HEK293 (cell line): ENCODE results near the gene GMPS.

Experiments used
- BCL11A ChIP-seq: fragments of 450-650 bp; formaldehyde crosslinking; IDR thresholded peaks from 2 replicates; pipeline ENCODE4 v1.5.1; 2016; ENCODE audit warnings: low read depth, missing biosample characterization, missing genetic modification characterization
- BCL11B ChIP-seq: fragments of 450-650 bp; formaldehyde crosslinking; IDR thresholded peaks from 2 replicates; pipeline ENCODE4 v1.5.1; 2016; ENCODE audit warnings: low read depth, missing biosample characterization, missing genetic modification characterization
- CTCF ChIP-seq: fragments of 450-650 bp; formaldehyde crosslinking; IDR thresholded peaks from 2 replicates; pipeline ENCODE4 v1.5.1; 2016; ENCODE audit warnings: missing biosample characterization, missing genetic modification characterization
- KLF16 ChIP-seq: fragments of 450-650 bp; formaldehyde crosslinking; IDR thresholded peaks from 2 replicates; pipeline ENCODE4 v1.5.1; 2017; ENCODE audit warnings: missing biosample characterization, missing genetic modification characterization
- KLF17 ChIP-seq: fragments of 450-650 bp; formaldehyde crosslinking; IDR thresholded peaks from 2 replicates; pipeline ENCODE4 v1.5.1; 2016; ENCODE audit warnings: missing biosample characterization, missing genetic modification characterization
- PBX3 ChIP-seq: sonication (generic); formaldehyde crosslinking; IDR thresholded peaks from 2 replicates; pipeline ENCODE4 v1.8.1; 2022; ENCODE audit warnings: mild to moderate bottlenecking, moderate library complexity, missing genetic modification reagents
- REPIN1 ChIP-seq: fragments of 450-650 bp; formaldehyde crosslinking; IDR thresholded peaks from 2 replicates; pipeline ENCODE4 v1.5.1; 2017; ENCODE audit warnings: missing biosample characterization, missing genetic modification characterization, low read depth
- ZBTB11 ChIP-seq: fragments of 450-650 bp; formaldehyde crosslinking; conservative IDR thresholded peaks from 2 replicates; pipeline ENCODE4 v1.5.1; 2016; ENCODE audit warnings: low read depth, missing biosample characterization, missing genetic modification characterization
- ZNF140 ChIP-seq: fragments of 450-650 bp; formaldehyde crosslinking; IDR thresholded peaks from 2 replicates; pipeline ENCODE4 v1.5.1; 2016; ENCODE audit warnings: missing biosample characterization, missing genetic modification characterization
- ZNF146 ChIP-seq: fragments of 450-650 bp; formaldehyde crosslinking; IDR thresholded peaks from 2 replicates; pipeline ENCODE4 v1.5.1; 2016; ENCODE audit warnings: missing biosample characterization, missing genetic modification characterization
- ZNF221 ChIP-seq: fragments of 450-650 bp; formaldehyde crosslinking; IDR thresholded peaks from 2 replicates; pipeline ENCODE4 v1.5.1; 2017; ENCODE audit warnings: missing biosample characterization, missing genetic modification characterization, borderline replicate concordance
- ZNF274 ChIP-seq, 2 experiments: fragments of 200-500 bp in 1 of 2; fragments of 450-650 bp in 1 of 2; sonication (Bioruptor generic) in 1 of 2; formaldehyde crosslinking in 1 of 2; IDR thresholded peaks; 2 replicates each; pipeline versions ENCODE4 v1.5.1 to v1.6.1; 2014 to 2016; ENCODE audit warnings: borderline replicate concordance in 1 of 2, inconsistent platforms in 1 of 2, low read length in 1 of 2, missing biosample characterization in 1 of 2, missing genetic modification characterization in 1 of 2
- ZNF324 ChIP-seq: fragments of 450-650 bp; formaldehyde crosslinking; IDR thresholded peaks from 2 replicates; pipeline ENCODE4 v1.5.1; 2016; ENCODE audit warnings: missing biosample characterization, missing genetic modification characterization
- ZNF488 ChIP-seq: fragments of 450-650 bp; formaldehyde crosslinking; IDR thresholded peaks from 2 replicates; pipeline ENCODE4 v1.5.1; 2016; ENCODE audit warnings: missing biosample characterization, missing genetic modification characterization

GRCh38 chr3:155979746-155980145 lies 109.3 kb downstream of the GMPS start:
- TF ChIP-seq CTCF (tag by site-specific recombination) = no peak
- no peak for TF ChIP-seq ZBTB11 (tag by site-specific recombination)
- no peak for TF ChIP-seq KLF16 (tag by site-specific recombination)
- TF ChIP-seq PBX3 = no peak
- no peak for TF ChIP-seq ZNF274 (IDR thresholded peaks at IDR 0.05; ENCODE audit: low read length)
- no peak for TF ChIP-seq ZNF274 (tag by site-specific recombination; IDR thresholded peaks at IDR 0.05; ENCODE audit: borderline replicate concordance)
- TF ChIP-seq ZNF488 (tag by site-specific recombination) = no peak
- no peak for TF ChIP-seq ZNF140 (tag by site-specific recombination)
- TF ChIP-seq ZNF221 = no peak
- no peak for TF ChIP-seq BCL11B (tag by site-specific recombination)
- TF ChIP-seq BCL11A (tag by site-specific recombination) = no peak
- TF ChIP-seq REPIN1 (tag by site-specific recombination) = no peak
- no peak for TF ChIP-seq ZNF324 (tag by site-specific recombination)
- no peak for TF ChIP-seq ZNF146 (tag by site-specific recombination)
- TF ChIP-seq KLF17 (tag by site-specific recombination) = no peak
